Left renal pelvis (tissue), 4 donors: ENCODE data around the gene QSOX2. TPM values are rescaled to one million over a fixed set of nuclear protein-coding genes. Genes with fewer than 3 reads are reported as not detected.

Experiments used
- DNase-seq, 4 donors: peaks; one replicate each; pipeline ENCODE4 v3.0.0-alpha.2; 2013; ENCODE audit warnings: low read depth in 4 of 4, low spot score in 3 of 4
- polyA plus RNA-seq, 4 donors: library from polyadenylated mRNA; unstranded; fragments of 120-200 nt; gene quantifications; one replicate each; pipeline ENCODE4 v1.2.1, GENCODE V29; 2013; ENCODE audit not compliant: insufficient read length in 4 of 4

QSOX2 gene
- polyA plus RNA-seq, 4 donors = 14.3 to 20.6 (median 15.5) TPM

DNA sequence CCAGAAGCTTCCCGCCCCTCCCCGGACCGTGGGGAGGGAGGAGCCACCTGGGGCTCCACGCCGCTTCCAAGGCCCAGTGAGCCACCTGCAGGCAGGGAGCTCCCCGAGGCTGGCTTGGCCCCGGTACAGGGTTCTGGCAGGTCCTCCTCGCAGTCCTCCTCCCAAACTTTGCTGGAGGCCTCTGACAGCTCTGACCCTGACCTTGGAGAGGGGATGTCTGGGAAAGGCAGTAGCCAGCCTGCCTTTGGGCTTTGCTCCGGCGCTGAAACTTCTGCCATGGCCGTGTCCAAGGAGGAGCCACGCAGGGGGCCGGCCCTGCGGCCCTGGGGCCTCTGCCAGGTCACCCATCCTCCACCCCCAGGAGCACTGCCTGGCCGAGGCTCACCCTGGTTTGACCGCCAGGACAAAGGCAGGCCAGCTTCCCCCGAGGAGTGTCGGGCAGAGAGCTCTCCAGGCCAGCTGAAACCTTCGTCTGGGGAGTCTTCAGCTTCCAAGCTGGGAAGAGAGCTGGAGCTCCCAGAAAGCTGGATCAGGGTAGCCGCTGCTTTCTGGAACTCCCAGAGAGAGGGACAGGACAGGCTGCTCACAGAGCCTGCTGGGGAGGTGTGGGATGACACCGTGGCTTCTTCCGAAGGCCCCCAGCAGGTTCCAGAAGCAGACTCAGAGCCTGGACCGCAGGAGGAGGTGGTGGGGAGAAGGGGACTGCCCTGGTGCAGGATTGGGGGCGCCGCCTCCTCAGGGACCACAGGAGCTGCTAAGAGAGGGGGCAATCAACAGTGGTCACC, 9.0 kb upstream of the QSOX2 start:
- no peak for DNase-seq

DNA sequence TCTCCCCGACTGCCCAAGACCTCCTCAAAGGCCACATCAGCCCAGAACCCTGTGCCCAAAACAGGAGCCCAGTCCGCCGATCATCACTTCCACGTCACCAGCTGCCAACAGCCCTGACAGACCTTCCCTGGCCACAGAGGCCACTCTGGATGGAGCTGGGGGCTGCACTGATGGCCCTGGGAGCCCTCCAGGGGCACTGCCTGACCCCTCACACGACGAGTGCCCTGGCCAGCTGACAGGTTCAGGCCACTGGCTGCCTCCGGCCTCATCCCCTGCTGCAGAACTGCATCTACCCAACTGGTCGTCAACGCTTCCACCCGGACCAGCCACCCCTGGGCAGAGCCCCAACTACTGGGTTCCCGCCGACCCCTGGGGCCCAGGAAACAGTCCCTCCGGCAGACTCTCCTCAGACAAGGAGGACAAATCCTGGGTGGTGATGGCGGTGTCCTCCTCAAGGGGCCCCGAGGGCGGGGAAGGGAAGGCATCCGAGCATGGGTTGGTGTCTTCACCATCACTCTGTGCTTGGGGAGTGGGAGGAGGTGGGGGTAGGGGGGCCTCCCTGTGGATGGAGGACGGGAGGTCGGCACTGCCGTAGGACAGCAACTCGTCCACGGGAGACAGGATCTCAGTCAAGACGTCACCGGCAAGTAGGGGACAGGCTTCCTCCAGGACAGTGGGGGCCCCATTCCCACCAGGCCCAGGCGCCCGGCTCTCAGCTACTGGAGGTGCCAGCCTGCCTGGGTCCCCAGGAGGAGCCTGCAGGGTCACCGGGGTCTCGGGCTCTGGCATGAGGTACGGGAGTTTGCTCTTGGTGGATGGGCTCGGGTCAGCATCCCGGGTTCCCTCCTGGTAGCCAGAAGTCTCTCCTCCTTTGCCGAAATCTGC, 7.9 kb upstream of the QSOX2 start:
- no peak for DNase-seq

- no peak for DNase-seq
Observed at GRCh38 chr9:136252846-136253245, 7.2 kb upstream of the QSOX2 start.

- no peak for DNase-seq
Observed at GRCh38 chr9:136252281-136252680, 6.7 kb upstream of the QSOX2 start.

- no peak for DNase-seq
Observed at GRCh38 chr9:136251264-136252115, 5.9 kb upstream of the QSOX2 start.

DNA sequence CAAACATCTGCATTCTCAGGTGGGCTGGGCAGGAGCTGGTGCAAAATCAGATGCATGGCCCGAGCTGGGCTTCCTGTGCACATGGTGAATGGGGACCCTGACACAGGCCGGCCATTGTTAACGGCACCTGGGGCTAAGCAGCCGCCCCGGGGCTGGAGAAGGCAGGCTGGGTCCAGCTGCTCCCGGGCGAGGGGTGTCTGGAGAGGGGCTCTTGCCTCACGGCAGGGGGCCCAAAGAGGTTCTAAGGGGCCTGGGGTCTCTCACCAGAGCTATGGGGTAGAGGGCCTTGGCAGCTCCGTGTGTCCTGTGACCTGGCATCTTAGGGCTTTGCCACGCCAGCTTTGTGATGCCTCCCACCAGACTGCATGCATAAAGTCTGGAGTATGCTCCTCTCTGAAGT, 5.1 kb upstream of the QSOX2 start:
- DNase-seq = no peak

DNA sequence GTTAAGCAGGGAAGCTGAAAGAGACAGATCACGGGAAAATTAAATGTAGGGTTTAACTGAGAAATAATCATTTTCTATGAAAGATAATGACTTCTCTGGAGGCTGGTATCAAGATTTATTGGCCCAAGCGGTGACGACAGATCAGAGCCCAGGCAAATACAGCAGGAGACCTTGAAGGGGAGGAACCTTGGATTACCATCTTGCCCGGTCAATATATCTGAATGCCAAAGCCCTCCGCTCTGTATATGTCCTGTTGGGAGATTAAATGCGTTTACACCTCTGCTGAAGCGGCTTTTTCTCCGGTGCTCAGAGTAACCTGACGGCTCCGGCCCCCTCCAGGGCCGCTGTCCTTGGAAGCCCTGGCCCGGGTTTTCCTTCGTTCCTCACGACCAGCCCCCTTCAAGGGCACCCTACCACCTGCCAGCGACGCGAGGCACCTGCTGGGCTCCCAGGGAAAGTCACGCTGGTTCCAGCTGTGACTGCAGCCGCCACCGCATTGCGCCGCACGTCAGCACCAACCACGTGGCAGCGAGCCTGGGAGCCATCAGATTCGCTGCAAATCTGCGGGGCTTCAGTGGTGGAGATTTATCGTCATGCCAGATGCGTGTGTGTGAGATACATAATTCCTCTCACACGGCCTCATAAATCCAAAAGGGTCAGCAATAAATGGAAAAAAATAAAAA, 4.4 kb upstream of the QSOX2 start:
- no peak for DNase-seq

DNA sequence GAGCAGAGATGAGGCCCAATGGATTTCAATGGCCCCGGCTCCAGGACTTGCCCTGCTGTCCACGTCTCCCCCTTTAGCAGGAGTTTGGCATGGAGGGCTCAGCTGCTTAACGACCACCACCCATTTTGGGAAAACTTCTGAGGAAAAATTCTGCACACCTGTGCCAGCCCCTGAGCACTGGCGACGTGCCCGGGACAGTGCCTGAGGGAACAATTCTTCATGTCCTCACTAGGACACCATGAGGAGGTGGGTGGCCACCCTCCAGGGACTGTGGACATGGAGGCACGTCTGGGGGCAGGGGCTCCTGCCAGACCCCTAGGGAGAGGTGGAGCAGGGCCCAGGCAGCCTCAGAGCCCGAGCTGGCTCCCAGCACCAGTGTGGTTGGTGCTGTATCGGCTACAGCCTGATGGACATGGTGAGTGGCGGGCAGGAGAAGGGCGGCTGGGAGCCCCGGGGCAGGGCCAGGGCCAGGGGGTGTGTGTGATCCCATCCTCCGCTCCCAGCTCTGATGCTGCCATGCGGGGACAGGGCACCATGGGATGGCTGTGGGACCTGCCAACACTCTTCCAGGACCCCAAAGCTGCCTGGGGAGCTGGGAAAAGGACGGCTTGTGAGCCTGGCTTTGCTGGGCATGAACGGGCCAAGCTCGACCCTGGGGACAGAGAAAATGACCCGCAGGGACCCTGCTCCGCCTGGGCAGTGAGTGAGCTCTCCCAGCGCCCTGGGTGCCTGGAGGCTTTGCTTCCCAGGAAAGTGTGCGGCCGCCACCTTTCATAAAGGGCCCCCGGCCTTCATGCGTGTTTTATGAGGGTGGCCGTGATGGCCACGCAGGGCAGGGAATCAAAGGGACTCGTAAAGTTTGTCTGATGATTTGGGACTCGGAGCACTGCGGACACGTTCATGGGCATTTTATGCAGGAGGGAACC, 3.6 kb upstream of the QSOX2 start:
- no peak for DNase-seq

DNA sequence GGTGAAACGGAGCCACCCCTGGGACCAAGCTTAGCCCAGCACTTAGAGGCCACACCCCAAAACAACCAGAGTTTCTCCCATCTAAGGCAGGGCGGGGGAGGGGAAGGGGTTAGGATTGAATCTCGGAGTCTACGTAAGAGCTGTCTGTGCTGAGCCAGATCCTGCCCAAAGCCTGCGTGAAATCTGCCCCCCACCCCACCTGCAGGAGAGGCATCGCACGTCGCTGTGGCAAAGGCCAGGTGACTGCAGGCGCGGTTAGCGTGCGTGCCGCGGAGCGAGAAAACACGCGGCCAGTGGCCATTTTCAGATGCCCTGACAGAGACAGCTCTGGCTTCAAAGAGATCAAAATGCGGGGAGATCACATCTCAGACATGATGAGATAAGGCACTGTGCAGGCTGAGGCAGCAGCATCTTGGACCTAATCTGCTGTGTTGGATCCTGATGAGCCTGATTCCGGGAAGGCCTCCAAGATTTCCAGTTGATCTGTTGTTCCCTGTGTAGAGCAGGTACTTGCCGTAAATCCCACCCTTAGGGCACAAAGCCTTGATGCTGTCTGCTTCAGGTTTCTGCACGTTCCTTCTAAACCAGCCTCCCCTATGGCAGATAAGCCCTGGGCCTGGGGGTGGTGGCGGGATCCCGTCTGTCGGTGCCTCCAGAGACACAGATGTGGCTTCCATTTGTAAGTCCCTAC, 2.5 kb upstream of the QSOX2 start:
- DNase-seq = no peak

- no peak for DNase-seq
Observed at GRCh38 chr9:136247551-136247916, 1.9 kb upstream of the QSOX2 start.

GRCh38 chr9:136246849-136247550, 1.4 kb upstream of the QSOX2 start:
- DNase-seq = no peak

DNA sequence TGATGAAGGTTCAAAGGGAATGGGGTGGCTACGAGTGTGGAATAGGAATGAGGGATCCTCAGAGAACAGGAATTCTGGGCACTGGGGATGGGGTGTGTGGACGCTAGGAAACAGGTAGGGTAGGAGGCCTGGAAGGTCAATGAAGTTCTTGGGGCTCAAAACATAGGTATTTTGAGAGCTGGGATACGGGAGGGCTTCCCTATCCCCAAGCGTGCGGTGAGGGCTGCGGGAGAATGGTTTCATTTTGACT, 718 bp downstream of the QSOX2 start:
- DNase-seq = no peak

DNA sequence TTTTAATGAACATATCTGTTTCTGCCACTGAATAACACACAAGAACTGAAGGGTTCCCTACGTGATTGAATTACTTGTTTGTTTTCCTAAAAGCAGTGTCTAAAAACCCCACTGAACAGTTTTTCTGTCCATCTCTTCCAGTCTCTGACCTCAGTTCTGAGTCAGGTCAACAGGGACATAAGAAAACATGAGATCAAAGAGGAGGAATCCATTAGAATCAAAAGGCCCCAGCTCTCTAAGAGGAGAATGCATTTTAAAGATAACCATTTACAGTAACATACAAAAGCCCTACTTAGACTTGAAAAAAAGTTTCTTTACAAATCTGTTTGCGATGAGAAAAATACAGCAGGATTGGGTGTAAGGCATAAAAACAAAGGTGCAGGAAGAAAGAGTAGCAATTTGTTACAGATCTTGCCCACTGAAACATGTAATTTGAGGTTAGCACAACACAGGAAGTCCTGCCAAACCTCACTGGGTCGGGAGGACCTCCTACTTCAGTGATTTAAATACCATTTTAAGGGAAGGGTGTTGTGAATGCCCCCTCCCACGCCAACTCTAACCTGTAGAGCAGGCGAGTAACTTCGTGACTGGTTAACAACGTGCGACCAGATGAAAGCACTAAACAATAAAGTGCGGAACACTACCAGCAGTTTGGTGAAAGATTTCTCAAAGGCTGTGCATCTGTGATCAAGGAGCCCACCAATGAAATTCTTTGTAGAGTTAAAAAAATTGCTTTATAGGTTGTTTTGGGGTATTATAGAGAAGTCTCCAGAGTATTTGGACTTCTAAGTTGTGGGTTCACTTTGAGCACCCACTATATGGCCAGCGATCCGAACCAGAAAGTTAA, 1.3 kb downstream of the QSOX2 start:
- no peak for DNase-seq

GRCh38 chr9:136243631-136244030, 2.0 kb downstream of the QSOX2 start:
- DNase-seq = no peak

GRCh38 chr9:136242918-136243525, 2.6 kb downstream of the QSOX2 start:
- DNase-seq = no peak

GRCh38 chr9:136242248-136242647, 3.4 kb downstream of the QSOX2 start:
- DNase-seq = no peak

GRCh38 chr9:136241542-136241941, 4.1 kb downstream of the QSOX2 start:
- no peak for DNase-seq
